ENCODE measurements around the gene IGFBP2.

DNA sequence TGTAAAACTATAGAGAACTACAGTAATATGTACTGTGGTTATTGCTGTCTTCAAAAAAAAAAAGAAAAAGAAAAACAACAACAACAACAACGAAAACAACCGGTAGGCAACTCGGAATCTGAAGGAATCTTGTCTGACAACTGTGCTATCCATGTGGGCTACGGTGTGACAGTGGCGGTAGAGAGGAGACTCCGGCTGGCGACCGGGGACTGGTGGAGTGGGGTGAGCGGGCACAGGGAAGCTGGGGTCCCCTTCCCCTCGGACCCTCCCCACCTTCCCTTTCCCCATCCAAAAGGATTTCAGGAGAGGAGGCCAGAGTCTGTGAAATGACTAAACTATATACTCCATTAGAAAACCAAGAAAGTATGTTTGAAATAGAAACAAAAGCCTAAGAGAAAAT is 39.2 kb downstream of the IGFBP2 start:
- TF ChIP-seq, protein P1, sequence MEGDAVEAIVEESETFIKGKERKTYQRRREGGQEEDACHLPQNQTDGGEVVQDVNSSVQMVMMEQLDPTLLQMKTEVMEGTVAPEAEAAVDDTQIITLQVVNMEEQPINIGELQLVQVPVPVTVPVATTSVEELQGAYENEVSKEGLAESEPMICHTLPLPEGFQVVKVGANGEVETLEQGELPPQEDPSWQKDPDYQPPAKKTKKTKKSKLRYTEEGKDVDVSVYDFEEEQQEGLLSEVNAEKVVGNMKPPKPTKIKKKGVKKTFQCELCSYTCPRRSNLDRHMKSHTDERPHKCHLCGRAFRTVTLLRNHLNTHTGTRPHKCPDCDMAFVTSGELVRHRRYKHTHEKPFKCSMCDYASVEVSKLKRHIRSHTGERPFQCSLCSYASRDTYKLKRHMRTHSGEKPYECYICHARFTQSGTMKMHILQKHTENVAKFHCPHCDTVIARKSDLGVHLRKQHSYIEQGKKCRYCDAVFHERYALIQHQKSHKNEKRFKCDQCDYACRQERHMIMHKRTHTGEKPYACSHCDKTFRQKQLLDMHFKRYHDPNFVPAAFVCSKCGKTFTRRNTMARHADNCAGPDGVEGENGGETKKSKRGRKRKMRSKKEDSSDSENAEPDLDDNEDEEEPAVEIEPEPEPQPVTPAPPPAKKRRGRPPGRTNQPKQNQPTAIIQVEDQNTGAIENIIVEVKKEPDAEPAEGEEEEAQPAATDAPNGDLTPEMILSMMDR (IDR thresholded peaks at IDR 0.05): no peak
- TF ChIP-seq ZFX (IDR thresholded peaks at IDR 0.05; ENCODE audit: borderline replicate concordance): no peak
